ENCODE results near the gene LMOD1.
A peak's percentile ranks its signal among the peaks of the same experiment; 100 is the strongest.

LMOD1 gene

DNA sequence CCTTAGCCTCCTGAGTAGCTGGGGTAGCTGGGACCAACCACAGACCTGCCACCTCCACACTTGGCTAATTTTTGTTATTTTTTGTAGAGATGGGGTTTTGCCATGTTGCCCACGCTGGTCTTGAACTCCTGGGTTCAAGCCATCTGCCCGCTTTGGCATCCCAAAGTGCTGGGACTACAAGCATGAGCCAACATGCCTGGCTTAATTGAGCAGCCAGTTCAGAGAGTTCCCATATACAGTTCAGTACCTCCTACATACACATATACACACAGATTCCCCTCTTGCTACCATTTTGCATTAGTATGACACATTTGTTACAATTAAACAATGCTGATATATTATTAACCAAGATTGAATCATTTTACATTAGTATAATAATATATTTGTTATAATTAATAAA lies 39.0 kb upstream of the LMOD1 start:
- no peak overlapping the region for H2AFZ ChIP-seq (ENCODE audit: low read length)
- H3K18ac ChIP-seq (ENCODE audit: low read length), result no peak overlapping the region
- H3K23ac ChIP-seq (ENCODE audit: low read depth, low read length, poor library complexity), result no peak overlapping the region
- no peaks in the 10 kb centered on the region for H3K9me3 ChIP-seq (replicated peaks in 1 of 2; ENCODE audit: control insufficient read depth in 2 of 2, insufficient read depth in 1 of 2, low read depth in 1 of 2, low read length in 2 of 2)
- H3K4me1 ChIP-seq (ENCODE audit: control insufficient read depth in 2 of 2, insufficient read depth in 1 of 2, low read depth in 1 of 2, low read length in 2 of 2), result peaks cover 2 to 5% of the 10 kb centered on the region in 2 donors
- H2BK12ac ChIP-seq (ENCODE audit: low read length), result no peak overlapping the region
- H3K4me2 ChIP-seq (ENCODE audit: insufficient read depth, low read length, poor library complexity, severe bottlenecking), result no peak overlapping the region
- no peak overlapping the region for H3K4ac ChIP-seq (ENCODE audit: low read length)
- no peak overlapping the region for H4K8ac ChIP-seq (ENCODE audit: low read depth, low read length)
- peaks cover 2% of the 10 kb centered on the region for H3K79me1 ChIP-seq (ENCODE audit: low read depth, low read length)
- H3K4me3 ChIP-seq (ENCODE audit: low read length in 2 of 2), result no peak overlapping the region
- no peak for DNase-seq (ENCODE audit: low spot score)
- peaks cover 0 to 3% (median 0%) of the 10 kb centered on the region in 3 experiments for H3K27me3 ChIP-seq (ENCODE audit: control insufficient read depth in 3 of 3, insufficient read depth in 3 of 3, low read depth in 1 of 3, low read length in 3 of 3)
- H2BK15ac ChIP-seq (ENCODE audit: low read length), result no peak overlapping the region
- H3K14ac ChIP-seq (ENCODE audit: low read length), result no peak overlapping the region
- WGBS, 2 donors (ENCODE audit: extremely low coverage in 2 of 2, insufficient read length in 2 of 2, insufficient replicate concordance in 1 of 2), result no CpG with 5 or more reads among the region's 2 CpGs
- H3K9ac ChIP-seq (ENCODE audit: low read depth, low read length, poor library complexity), result no peak overlapping the region
- no peak overlapping the region for H4K91ac ChIP-seq (ENCODE audit: low read depth, low read length, poor library complexity)
- no peak overlapping the region for H2BK120ac ChIP-seq (ENCODE audit: low read depth, low read length)
- peaks cover 8 to 27% of the 10 kb centered on the region in 2 donors for H3K36me3 ChIP-seq (replicated peaks in 1 of 2; ENCODE audit: control insufficient read depth in 2 of 2, insufficient read depth in 2 of 2, low read length in 2 of 2)
- H2BK5ac ChIP-seq (ENCODE audit: low read length), result no peak overlapping the region
- no peak overlapping the region for H2AK5ac ChIP-seq (ENCODE audit: low read depth, low read length)
- H3K27ac ChIP-seq (replicated peaks; ENCODE audit: low read length), result no peak overlapping the region

- Histone ChIP-seq H2BK15ac (ENCODE audit: low read length) (no peak overlapping the region), H3K4me2 (ENCODE audit: insufficient read depth, low read length, poor library complexity, severe bottlenecking) (no peak overlapping the region), H2BK12ac (ENCODE audit: low read length) (no peak overlapping the region), H3K18ac (ENCODE audit: low read length) (no peak overlapping the region), H3K9ac (ENCODE audit: low read depth, low read length, poor library complexity) (no peak overlapping the region), H3K14ac (ENCODE audit: low read length) (no peak overlapping the region), H2BK5ac (ENCODE audit: low read length) (no peak overlapping the region), H3K4me3 (ENCODE audit: low read length in 2 of 2) (peak overlapping the region in 1 of 2 donors; percentile 65), H3K36me3 (replicated peaks in 1 of 2; ENCODE audit: control insufficient read depth in 2 of 2, insufficient read depth in 2 of 2, low read length in 2 of 2) (peaks cover 3 to 18% of the 10 kb centered on the region in 2 donors), H2BK120ac (ENCODE audit: low read depth, low read length) (no peak overlapping the region), H3K27me3 (ENCODE audit: control insufficient read depth in 3 of 3, insufficient read depth in 3 of 3, low read depth in 1 of 3, low read length in 3 of 3) (peaks cover 0 to 3% (median 0%) of the 10 kb centered on the region in 3 experiments), H3K79me1 (ENCODE audit: low read depth, low read length) (peaks cover 2% of the 10 kb centered on the region), H3K9me3 (replicated peaks in 1 of 2; ENCODE audit: control insufficient read depth in 2 of 2, insufficient read depth in 1 of 2, low read depth in 1 of 2, low read length in 2 of 2) (no peaks in the 10 kb centered on the region), H3K4me1 (ENCODE audit: control insufficient read depth in 2 of 2, insufficient read depth in 1 of 2, low read depth in 1 of 2, low read length in 2 of 2) (peaks cover 2 to 5% of the 10 kb centered on the region in 2 donors), H3K4ac (ENCODE audit: low read length) (no peak overlapping the region), H2AK5ac (ENCODE audit: low read depth, low read length) (no peak overlapping the region), H3K27ac (replicated peaks; ENCODE audit: low read length) (no peak overlapping the region), H4K8ac (ENCODE audit: low read depth, low read length) (no peak overlapping the region), H2AFZ (ENCODE audit: low read length) (no peak overlapping the region), H3K23ac (ENCODE audit: low read depth, low read length, poor library complexity) (no peak overlapping the region), H4K91ac (ENCODE audit: low read depth, low read length, poor library complexity) (no peak overlapping the region)
- WGBS, 2 donors (ENCODE audit: extremely low coverage in 2 of 2, insufficient read length in 2 of 2, insufficient replicate concordance in 1 of 2), result no CpG with 5 or more reads among the region's 3 CpGs
- DNase-seq (ENCODE audit: low spot score), result no peak
Measured at GRCh38 chr1:201984446-201984845, 38.1 kb upstream of the LMOD1 start.

- H3K4me1 ChIP-seq (ENCODE audit: control insufficient read depth in 2 of 2, insufficient read depth in 1 of 2, low read depth in 1 of 2, low read length in 2 of 2), result peaks cover 2 to 5% of the 10 kb centered on the region in 2 donors
- peak overlapping the region; percentile 65 to 100 for H3K4me3 ChIP-seq (ENCODE audit: low read length in 2 of 2)
- H3K27me3 ChIP-seq (ENCODE audit: control insufficient read depth in 3 of 3, insufficient read depth in 3 of 3, low read depth in 1 of 3, low read length in 3 of 3), result peaks cover 0 to 3% (median 0%) of the 10 kb centered on the region in 3 experiments
- H3K4me2 ChIP-seq (ENCODE audit: insufficient read depth, low read length, poor library complexity, severe bottlenecking), result peak overlapping the region; percentile 59
- H3K27ac ChIP-seq (replicated peaks; ENCODE audit: low read length), result no peak overlapping the region
- H2AK5ac ChIP-seq (ENCODE audit: low read depth, low read length), result no peak overlapping the region
- peak overlapping the region; percentile 98 for H3K9ac ChIP-seq (ENCODE audit: low read depth, low read length, poor library complexity)
- peaks cover 2% of the 10 kb centered on the region for H3K79me1 ChIP-seq (ENCODE audit: low read depth, low read length)
- no peak overlapping the region for H2BK12ac ChIP-seq (ENCODE audit: low read length)
- peak overlapping the region; percentile 98 for H3K18ac ChIP-seq (ENCODE audit: low read length)
- no CpG with 5 or more reads among the region's 11 CpGs for WGBS, 2 donors (ENCODE audit: extremely low coverage in 2 of 2, insufficient read length in 2 of 2, insufficient replicate concordance in 1 of 2)
- no peak overlapping the region for H3K14ac ChIP-seq (ENCODE audit: low read length)
- peak overlapping the region; percentile 29 for H4K8ac ChIP-seq (ENCODE audit: low read depth, low read length)
- H3K9me3 ChIP-seq (replicated peaks in 1 of 2; ENCODE audit: control insufficient read depth in 2 of 2, insufficient read depth in 1 of 2, low read depth in 1 of 2, low read length in 2 of 2), result no peaks in the 10 kb centered on the region
- peak overlapping the region; percentile 35 for H2BK120ac ChIP-seq (ENCODE audit: low read depth, low read length)
- H2AFZ ChIP-seq (ENCODE audit: low read length), result peak overlapping the region; percentile 82
- H2BK5ac ChIP-seq (ENCODE audit: low read length), result no peak overlapping the region
- H4K91ac ChIP-seq (ENCODE audit: low read depth, low read length, poor library complexity), result no peak overlapping the region
- peaks cover 0 to 7% of the 10 kb centered on the region in 2 donors for H3K36me3 ChIP-seq (replicated peaks in 1 of 2; ENCODE audit: control insufficient read depth in 2 of 2, insufficient read depth in 2 of 2, low read length in 2 of 2)
- H3K23ac ChIP-seq (ENCODE audit: low read depth, low read length, poor library complexity), result peak overlapping the region; percentile 94
- H3K4ac ChIP-seq (ENCODE audit: low read length), result no peak overlapping the region
- peak overlapping the region; percentile 78 for H2BK15ac ChIP-seq (ENCODE audit: low read length)
- DNase-seq (ENCODE audit: low spot score), result no peak
Measured at GRCh38 chr1:201983380-201983805, 37.0 kb upstream of the LMOD1 start.

GRCh38 chr1:201982623-201983379 lies 36.5 kb upstream of the LMOD1 start, which contains the start of gene RNPEP:
Gene RNPEP, plus strand, starts transcription at chr1:201982648. Its CDS starts 19 bp downstream, at chr1:201982667.
- peaks cover 0 to 5% of the 10 kb centered on the region in 2 donors for H3K36me3 ChIP-seq (replicated peaks in 1 of 2; ENCODE audit: control insufficient read depth in 2 of 2, insufficient read depth in 2 of 2, low read length in 2 of 2)
- no peak within 1 kb of the TSS for H2BK5ac ChIP-seq (ENCODE audit: low read length)
- peak within 1 kb of the TSS; percentile 61 for H3K27ac ChIP-seq (replicated peaks; ENCODE audit: low read length)
- H3K4me3 ChIP-seq (ENCODE audit: low read length in 2 of 2), result peak within 1 kb of the TSS; percentile 65 to 100
- H4K91ac ChIP-seq (ENCODE audit: low read depth, low read length, poor library complexity), result no peak within 1 kb of the TSS
- WGBS, 2 donors (ENCODE audit: extremely low coverage in 2 of 2, insufficient read length in 2 of 2, insufficient replicate concordance in 1 of 2), result no CpG with 5 or more reads among the region's 80 CpGs
- H3K27me3 ChIP-seq (ENCODE audit: control insufficient read depth in 3 of 3, insufficient read depth in 3 of 3, low read depth in 1 of 3, low read length in 3 of 3), result peaks cover 0 to 3% (median 0%) of the 10 kb centered on the region in 3 experiments
- peak within 1 kb of the TSS; percentile 35 for H2BK120ac ChIP-seq (ENCODE audit: low read depth, low read length)
- H2BK12ac ChIP-seq (ENCODE audit: low read length), result no peak within 1 kb of the TSS
- H3K18ac ChIP-seq (ENCODE audit: low read length), result peak within 1 kb of the TSS; percentile 98
- H3K4ac ChIP-seq (ENCODE audit: low read length), result no peak within 1 kb of the TSS
- H3K23ac ChIP-seq (ENCODE audit: low read depth, low read length, poor library complexity), result peak within 1 kb of the TSS; percentile 94
- H3K79me1 ChIP-seq (ENCODE audit: low read depth, low read length), result peaks cover 2% of the 10 kb centered on the region
- peak within 1 kb of the TSS; percentile 86 for H4K8ac ChIP-seq (ENCODE audit: low read depth, low read length)
- H3K9me3 ChIP-seq (replicated peaks in 1 of 2; ENCODE audit: control insufficient read depth in 2 of 2, insufficient read depth in 1 of 2, low read depth in 1 of 2, low read length in 2 of 2), result no peaks in the 10 kb centered on the region
- peak within 1 kb of the TSS; percentile 82 for H2BK15ac ChIP-seq (ENCODE audit: low read length)
- H3K9ac ChIP-seq (ENCODE audit: low read depth, low read length, poor library complexity), result peak within 1 kb of the TSS; percentile 98
- peak; percentile 64 for DNase-seq (ENCODE audit: low spot score)
- peak within 1 kb of the TSS; percentile 43 for H2AK5ac ChIP-seq (ENCODE audit: low read depth, low read length)
- peak within 1 kb of the TSS; percentile 98 for H3K14ac ChIP-seq (ENCODE audit: low read length)
- H3K4me1 ChIP-seq (ENCODE audit: control insufficient read depth in 2 of 2, insufficient read depth in 1 of 2, low read depth in 1 of 2, low read length in 2 of 2), result peaks cover 2 to 5% of the 10 kb centered on the region in 2 donors
- H2AFZ ChIP-seq (ENCODE audit: low read length), result peak within 1 kb of the TSS; percentile 82
- H3K4me2 ChIP-seq (ENCODE audit: insufficient read depth, low read length, poor library complexity, severe bottlenecking), result peak within 1 kb of the TSS; percentile 95
